PFSK-1 (cell line): ENCODE data around the gene LAMA4.

Source experiments
- FOXP2 ChIP-seq: optimal IDR thresholded peaks from 2 replicates; pipeline ENCODE3; 2011; ENCODE audit warnings: borderline replicate concordance, control low read depth, inconsistent platforms; ENCODE audit not compliant: insufficient read depth; ENCODE audit errors: extremely low read length, extremely low read depth
- POLR2AphosphoS5 ChIP-seq: IDR thresholded peaks from 2 replicates; pipeline ENCODE4 v1.6.1; 2012; ENCODE audit warnings: low read depth, mild to moderate bottlenecking, control low read depth, low read length, moderate library complexity
- SIN3A ChIP-seq: IDR thresholded peaks from 2 replicates; pipeline ENCODE4 v1.6.1; 2012; ENCODE audit warnings: mild to moderate bottlenecking, low read length, moderate library complexity, borderline replicate concordance; ENCODE audit not compliant: insufficient read depth
- TAF1 ChIP-seq: IDR thresholded peaks from 2 replicates; pipeline ENCODE4 v1.6.1; 2012; ENCODE audit warnings: low read length, control low read depth, borderline replicate concordance; ENCODE audit not compliant: insufficient read depth
- TF ChIP-seq, protein P1 (sequence below), 2 experiments: IDR thresholded peaks; 2 replicates each; pipeline versions ENCODE4 v1.6.1 to v1.8.0; 2011 to 2012; ENCODE audit warnings: low read depth in 2 of 2, low read length in 2 of 2, control low read depth in 1 of 2, inconsistent platforms in 1 of 2, mild to moderate bottlenecking in 1 of 2, moderate library complexity in 1 of 2; ENCODE audit not compliant: insufficient read depth in 1 of 2

Gene LAMA4

DNA sequence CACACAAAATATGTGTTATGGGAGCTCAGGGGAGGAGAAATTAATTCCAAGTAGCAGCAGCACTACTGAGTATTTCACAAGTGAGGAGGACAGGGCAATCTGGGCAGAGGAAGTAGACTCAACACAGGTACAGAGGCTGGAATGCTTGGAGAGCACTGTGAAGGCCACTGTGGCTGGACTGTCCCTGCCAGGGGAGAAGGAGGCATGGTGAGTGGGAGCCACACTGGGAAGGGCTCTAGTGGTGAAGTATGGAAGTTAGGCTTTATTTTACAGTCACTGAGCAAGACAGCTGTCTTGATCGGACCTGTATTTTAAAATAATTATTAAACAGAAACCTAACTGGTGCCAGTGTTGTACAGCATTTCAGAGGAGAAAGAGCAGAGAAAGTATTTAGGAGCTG, 138.1 kb downstream of the LAMA4 start:
- no peak for TF ChIP-seq SIN3A
- no peak for TF ChIP-seq FOXP2
- TF ChIP-seq, protein P1, sequence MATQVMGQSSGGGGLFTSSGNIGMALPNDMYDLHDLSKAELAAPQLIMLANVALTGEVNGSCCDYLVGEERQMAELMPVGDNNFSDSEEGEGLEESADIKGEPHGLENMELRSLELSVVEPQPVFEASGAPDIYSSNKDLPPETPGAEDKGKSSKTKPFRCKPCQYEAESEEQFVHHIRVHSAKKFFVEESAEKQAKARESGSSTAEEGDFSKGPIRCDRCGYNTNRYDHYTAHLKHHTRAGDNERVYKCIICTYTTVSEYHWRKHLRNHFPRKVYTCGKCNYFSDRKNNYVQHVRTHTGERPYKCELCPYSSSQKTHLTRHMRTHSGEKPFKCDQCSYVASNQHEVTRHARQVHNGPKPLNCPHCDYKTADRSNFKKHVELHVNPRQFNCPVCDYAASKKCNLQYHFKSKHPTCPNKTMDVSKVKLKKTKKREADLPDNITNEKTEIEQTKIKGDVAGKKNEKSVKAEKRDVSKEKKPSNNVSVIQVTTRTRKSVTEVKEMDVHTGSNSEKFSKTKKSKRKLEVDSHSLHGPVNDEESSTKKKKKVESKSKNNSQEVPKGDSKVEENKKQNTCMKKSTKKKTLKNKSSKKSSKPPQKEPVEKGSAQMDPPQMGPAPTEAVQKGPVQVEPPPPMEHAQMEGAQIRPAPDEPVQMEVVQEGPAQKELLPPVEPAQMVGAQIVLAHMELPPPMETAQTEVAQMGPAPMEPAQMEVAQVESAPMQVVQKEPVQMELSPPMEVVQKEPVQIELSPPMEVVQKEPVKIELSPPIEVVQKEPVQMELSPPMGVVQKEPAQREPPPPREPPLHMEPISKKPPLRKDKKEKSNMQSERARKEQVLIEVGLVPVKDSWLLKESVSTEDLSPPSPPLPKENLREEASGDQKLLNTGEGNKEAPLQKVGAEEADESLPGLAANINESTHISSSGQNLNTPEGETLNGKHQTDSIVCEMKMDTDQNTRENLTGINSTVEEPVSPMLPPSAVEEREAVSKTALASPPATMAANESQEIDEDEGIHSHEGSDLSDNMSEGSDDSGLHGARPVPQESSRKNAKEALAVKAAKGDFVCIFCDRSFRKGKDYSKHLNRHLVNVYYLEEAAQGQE (IDR thresholded peaks at IDR 0.05; ENCODE audit: insufficient read depth in 1 of 2, low read depth in 2 of 2, low read length in 2 of 2), result no peak
- no peak for TF ChIP-seq TAF1
- TF ChIP-seq POLR2AphosphoS5, result no peak

DNA sequence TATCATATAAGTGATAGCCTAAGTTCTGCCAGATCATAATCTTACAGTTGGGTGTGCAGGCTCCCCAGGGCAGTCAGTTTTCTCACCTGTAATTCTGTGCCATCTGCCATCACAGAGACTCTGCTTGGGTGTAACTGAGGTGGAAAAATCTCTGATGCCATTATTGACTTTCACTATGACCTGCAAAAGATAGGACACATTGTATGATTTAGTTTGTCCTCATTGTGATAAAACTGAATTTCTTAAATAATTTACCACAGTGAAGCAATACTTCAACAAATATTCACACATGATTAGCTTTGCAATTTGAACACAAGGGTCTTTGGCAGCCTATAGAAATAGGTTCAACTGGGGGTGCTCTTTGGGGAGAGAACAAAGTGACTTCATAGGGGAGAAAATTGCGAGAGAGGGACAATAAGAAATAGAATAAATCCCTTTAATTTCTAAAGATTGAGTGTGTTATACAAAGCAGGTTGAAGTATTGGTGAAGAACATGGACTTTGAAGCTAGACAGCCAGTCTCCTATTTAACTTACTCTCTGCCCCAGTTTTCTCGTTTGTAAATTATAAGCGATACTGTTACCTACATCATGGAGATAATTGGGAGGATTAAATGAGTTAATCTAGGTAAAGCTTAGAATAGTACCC, 139.7 kb downstream of the LAMA4 start:
- TF ChIP-seq, protein P1 (IDR thresholded peaks at IDR 0.05; ENCODE audit: insufficient read depth in 1 of 2, low read depth in 2 of 2, low read length in 2 of 2), result no peak
- TF ChIP-seq FOXP2 (no peak), TAF1 (no peak), POLR2AphosphoS5 (no peak), SIN3A (no peak)

DNA sequence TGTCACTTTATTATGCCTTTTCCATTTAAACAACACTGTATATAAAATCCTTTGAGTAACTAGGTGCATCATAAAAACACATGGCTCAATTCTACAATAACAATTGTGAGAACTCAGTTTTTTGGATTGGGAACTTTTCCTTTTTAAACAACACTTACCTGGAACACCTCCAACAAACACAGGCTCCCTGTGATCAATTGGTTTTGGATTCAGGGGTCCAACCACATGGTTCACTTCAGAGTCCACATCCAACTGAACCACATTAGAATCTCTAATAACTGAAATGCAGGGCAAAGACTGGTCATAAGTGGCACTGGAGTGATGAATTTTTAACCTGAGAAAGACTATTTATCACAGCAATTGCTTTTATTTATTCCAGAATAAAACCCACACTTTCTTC, 140.4 kb downstream of the LAMA4 start:
- TF ChIP-seq SIN3A, result no peak
- no peak for TF ChIP-seq FOXP2
- TF ChIP-seq POLR2AphosphoS5, result no peak
- TF ChIP-seq, protein P1 (IDR thresholded peaks at IDR 0.05; ENCODE audit: insufficient read depth in 1 of 2, low read depth in 2 of 2, low read length in 2 of 2), result no peak
- no peak for TF ChIP-seq TAF1

DNA sequence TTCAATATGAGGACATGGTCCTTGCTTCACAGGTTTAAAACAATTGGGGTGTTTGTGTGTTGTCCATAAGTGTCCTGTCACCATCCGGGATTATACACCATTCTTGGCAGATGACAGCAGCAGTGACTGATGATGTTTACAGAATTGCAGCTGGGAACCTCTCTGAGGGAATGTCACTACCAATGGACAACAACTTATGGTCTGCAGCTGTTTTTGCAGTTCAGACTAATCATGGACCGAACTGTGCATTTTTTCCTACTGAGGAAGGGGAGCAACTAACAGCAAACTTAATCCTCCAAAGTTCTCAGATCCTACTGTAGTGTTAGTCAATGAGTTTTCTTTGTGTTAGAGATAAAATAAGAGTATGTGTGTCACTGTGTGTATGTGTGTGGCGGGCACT, 140.9 kb downstream of the LAMA4 start:
- TF ChIP-seq POLR2AphosphoS5 (no peak), SIN3A (no peak), TAF1 (no peak), FOXP2 (no peak)
- TF ChIP-seq, protein P1 (IDR thresholded peaks at IDR 0.05; ENCODE audit: insufficient read depth in 1 of 2, low read depth in 2 of 2, low read length in 2 of 2), result no peak

DNA sequence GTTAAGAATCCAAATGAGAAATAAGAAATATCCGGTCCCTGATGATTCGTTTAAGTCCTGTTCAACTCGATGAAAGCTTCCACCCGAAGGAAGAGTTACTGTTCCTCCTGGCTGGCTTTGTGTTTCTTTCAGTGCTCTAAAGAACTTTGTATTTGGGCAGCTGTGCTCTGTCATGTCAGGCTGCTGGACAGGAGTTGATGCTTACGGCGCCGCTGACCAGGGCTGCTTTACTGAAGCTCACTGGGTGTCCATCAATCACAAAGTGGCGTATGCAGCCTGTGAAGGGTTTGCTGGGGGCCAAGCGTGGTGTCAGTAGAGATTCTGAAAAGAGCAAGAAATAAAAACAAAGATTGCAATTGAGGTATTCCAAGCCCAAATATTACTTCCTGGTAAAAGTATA, 145.1 kb downstream of the LAMA4 start:
- TF ChIP-seq POLR2AphosphoS5, result no peak
- TF ChIP-seq, protein P1 (IDR thresholded peaks at IDR 0.05; ENCODE audit: insufficient read depth in 1 of 2, low read depth in 2 of 2, low read length in 2 of 2), result no peak
- no peak for TF ChIP-seq SIN3A
- TF ChIP-seq FOXP2, result no peak
- TF ChIP-seq TAF1, result no peak
